DOHH2 (cell line): Measurements from ENCODE around the gene ZC3H6.

Source experiments
- CTCF ChIP-seq: fragments of 200-600 bp; sonication (generic); IDR thresholded peaks from one replicate; pipeline ENCODE4 v1.5.1; 2014; ENCODE audit warnings: antibody characterized with exemption, mild to moderate bottlenecking, low read depth, low read length; ENCODE audit not compliant: poor library complexity, severe bottlenecking
- EZH2phosphoT487 ChIP-seq: fragments of 200-600 bp; sonication (generic); IDR thresholded peaks from 2 replicates; pipeline ENCODE4 v1.6.1; 2017; ENCODE audit warnings: borderline replicate concordance, mild to moderate bottlenecking, antibody characterized with exemption, low read length, moderate library complexity, mixed read lengths

GRCh38 chr2:112301973-112302372 lies 26.6 kb downstream of the ZC3H6 start:
- TF ChIP-seq CTCF: no peak
- TF ChIP-seq EZH2phosphoT487: no peak
